Uterus (tissue), 4 donors: ENCODE measurements around the gene CNTFR. TPM values are rescaled to one million over a fixed set of nuclear protein-coding genes. Genes with fewer than 3 reads are reported as not detected.
A peak's percentile ranks its signal among the peaks of the same experiment; 100 is the strongest.

Experiments
- DNase-seq, 2 donors: peaks; one replicate each; pipeline ENCODE4 v3.0.0-alpha.2; 2019 to 2020
- H3K27ac ChIP-seq, 2 donors: fragments of 200-600 bp; sonication (generic); 1 replicate in 1 of 2; 2 replicates in 1 of 2; pipeline ENCODE4 v1.5.1; 2016 to 2018
- H3K27me3 ChIP-seq, 2 donors: fragments of 200-600 bp; sonication (generic); one replicate each; pipeline ENCODE4 v1.5.1; 2018 to 2019; ENCODE audit warnings: control low read depth in 1 of 2
- H3K36me3 ChIP-seq, 2 donors: fragments of 200-600 bp; sonication (generic); one replicate each; pipeline ENCODE4 v1.5.1; 2019; ENCODE audit warnings: control low read depth in 1 of 2
- H3K4me1 ChIP-seq, 2 donors: fragments of 200-600 bp; sonication (generic); one replicate each; pipeline ENCODE4 v1.5.1; 2018 to 2019; ENCODE audit warnings: control low read depth in 1 of 2
- H3K4me3 ChIP-seq, 2 donors: fragments of 200-600 bp; sonication (generic); 1 replicate in 1 of 2; 2 replicates in 1 of 2; pipeline ENCODE4 v1.5.1; 2018 to 2019; ENCODE audit warnings: mild to moderate bottlenecking in 1 of 2
- H3K9me3 ChIP-seq, 2 donors: fragments of 200-600 bp; sonication (generic); one replicate each; pipeline ENCODE4 v1.5.1; 2019; ENCODE audit warnings: control low read depth in 1 of 2
- POLR2A ChIP-seq, 2 donors: fragments of 450-650 bp; IDR thresholded peaks; one replicate each; pipeline ENCODE4 v1.6.1; 2016; ENCODE audit warnings: antibody characterized with exemption in 2 of 2, mild to moderate bottlenecking in 1 of 2, moderate library complexity in 1 of 2
- intact Hi-C: fragments of 100-400 bp; cut with DNase I; formaldehyde crosslinking; loops from one replicate; pipeline ENCODE4 v1.15.1; 2023; ENCODE audit warnings: low total_unique reads
- total RNA-seq, 4 donors: library from RNA; depleted of rRNA in 3 of 4; stranded (reverse); fragments of >200 nt in 3 of 4; gene quantifications; one replicate each; pipeline versions ENCODE4 v1.1.0 to v1.2.4, GENCODE V29; 2014 to 2023
- TF ChIP-seq, protein P1 (sequence below), 4 experiments: fragments of 200-600 bp in 2 of 4; fragments of 450-650 bp in 2 of 4; sonication (generic) in 2 of 4; IDR thresholded peaks; one replicate each; pipeline ENCODE4 v1.5.1; 2016 to 2019; ENCODE audit warnings: antibody characterized with exemption in 4 of 4, mild to moderate bottlenecking in 2 of 4, moderate library complexity in 1 of 4
- donor health status: DM: yes; HTN: yes; CAD: no.

The CNTFR gene
- total RNA-seq, 4 donors from 2014 or later, result 0.59 to 14.7 (median 6.6) TPM; not detected in 1

DNA sequence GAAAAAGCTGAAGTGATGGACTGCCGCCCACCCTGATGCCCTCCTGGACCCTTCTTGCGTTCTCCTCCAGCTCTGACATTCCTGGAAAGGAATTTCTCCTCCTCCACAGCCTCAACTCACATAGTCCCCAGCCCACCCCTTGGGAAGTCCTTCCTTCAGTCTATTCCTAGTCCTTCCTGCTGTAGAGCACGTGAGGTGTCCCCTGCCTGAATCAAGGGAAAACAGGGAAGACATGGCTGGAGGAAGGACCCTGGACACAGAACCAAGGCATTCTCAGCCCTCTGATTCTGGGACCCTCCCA, 35.6 kb upstream of the CNTFR start:
- TF ChIP-seq, protein P1, sequence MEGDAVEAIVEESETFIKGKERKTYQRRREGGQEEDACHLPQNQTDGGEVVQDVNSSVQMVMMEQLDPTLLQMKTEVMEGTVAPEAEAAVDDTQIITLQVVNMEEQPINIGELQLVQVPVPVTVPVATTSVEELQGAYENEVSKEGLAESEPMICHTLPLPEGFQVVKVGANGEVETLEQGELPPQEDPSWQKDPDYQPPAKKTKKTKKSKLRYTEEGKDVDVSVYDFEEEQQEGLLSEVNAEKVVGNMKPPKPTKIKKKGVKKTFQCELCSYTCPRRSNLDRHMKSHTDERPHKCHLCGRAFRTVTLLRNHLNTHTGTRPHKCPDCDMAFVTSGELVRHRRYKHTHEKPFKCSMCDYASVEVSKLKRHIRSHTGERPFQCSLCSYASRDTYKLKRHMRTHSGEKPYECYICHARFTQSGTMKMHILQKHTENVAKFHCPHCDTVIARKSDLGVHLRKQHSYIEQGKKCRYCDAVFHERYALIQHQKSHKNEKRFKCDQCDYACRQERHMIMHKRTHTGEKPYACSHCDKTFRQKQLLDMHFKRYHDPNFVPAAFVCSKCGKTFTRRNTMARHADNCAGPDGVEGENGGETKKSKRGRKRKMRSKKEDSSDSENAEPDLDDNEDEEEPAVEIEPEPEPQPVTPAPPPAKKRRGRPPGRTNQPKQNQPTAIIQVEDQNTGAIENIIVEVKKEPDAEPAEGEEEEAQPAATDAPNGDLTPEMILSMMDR (IDR thresholded peaks at IDR 0.05), result no peak
- TF ChIP-seq POLR2A (IDR thresholded peaks at IDR 0.05), result no peak
- intact Hi-C loops, result no loop called here
- H3K36me3 ChIP-seq, result no peaks in the 10 kb centered on the region
- no peaks in the 10 kb centered on the region for H3K9me3 ChIP-seq
- peaks cover 48 to 71% of the 10 kb centered on the region in 2 donors for H3K27me3 ChIP-seq
- no peak for DNase-seq
- H3K4me3 ChIP-seq, result no peak overlapping the region
- peaks cover 0 to 7% of the 10 kb centered on the region in 2 donors for H3K4me1 ChIP-seq
- H3K27ac ChIP-seq, result no peak overlapping the region

DNA sequence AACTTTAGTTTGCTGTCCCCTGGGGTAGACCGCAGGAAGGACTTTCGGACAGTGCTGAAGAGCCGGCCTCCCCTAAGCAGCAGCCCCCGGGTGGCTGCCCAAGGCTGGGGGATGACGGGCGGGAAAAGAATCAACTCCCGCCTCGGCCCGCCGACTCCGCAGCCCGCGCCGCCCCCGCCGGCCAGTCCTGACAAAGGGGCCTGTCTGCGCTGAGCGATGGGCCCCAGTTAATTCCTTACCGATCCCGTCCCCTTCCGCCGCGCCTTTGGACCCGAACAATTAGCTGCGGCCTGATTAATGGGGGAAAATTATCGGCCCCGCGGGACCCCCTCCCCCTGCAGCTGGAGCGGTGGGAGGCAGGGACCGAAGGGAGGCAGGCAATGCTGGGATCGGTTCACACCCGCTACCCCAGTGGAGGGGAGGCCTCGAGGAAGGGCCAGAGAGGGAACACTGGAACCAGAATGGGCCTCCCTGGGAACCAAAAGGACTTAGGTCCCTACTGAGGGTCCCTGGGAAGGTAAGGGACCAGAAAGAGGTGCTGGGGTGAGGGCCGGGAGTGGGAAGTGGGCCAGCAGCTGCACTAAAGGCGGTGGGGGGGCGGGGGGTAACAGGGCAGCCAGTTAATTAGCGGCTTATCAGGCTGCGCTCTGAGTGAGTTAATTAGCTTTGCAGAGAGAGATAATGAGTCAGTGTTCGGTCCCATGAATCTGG, 35.1 kb upstream of the CNTFR start:
- no peak overlapping the region for H3K4me3 ChIP-seq
- H3K27me3 ChIP-seq, result peaks cover 48 to 69% of the 10 kb centered on the region in 2 donors
- TF ChIP-seq, protein P1 (IDR thresholded peaks at IDR 0.05), result no peak
- no peak for TF ChIP-seq POLR2A (IDR thresholded peaks at IDR 0.05)
- intact Hi-C loops, result no loop called here
- DNase-seq, result no peak
- no peaks in the 10 kb centered on the region for H3K36me3 ChIP-seq
- H3K27ac ChIP-seq, result no peak overlapping the region
- H3K4me1 ChIP-seq, result peaks cover under 1 to 7% of the 10 kb centered on the region in 2 donors
- no peaks in the 10 kb centered on the region for H3K9me3 ChIP-seq

DNA sequence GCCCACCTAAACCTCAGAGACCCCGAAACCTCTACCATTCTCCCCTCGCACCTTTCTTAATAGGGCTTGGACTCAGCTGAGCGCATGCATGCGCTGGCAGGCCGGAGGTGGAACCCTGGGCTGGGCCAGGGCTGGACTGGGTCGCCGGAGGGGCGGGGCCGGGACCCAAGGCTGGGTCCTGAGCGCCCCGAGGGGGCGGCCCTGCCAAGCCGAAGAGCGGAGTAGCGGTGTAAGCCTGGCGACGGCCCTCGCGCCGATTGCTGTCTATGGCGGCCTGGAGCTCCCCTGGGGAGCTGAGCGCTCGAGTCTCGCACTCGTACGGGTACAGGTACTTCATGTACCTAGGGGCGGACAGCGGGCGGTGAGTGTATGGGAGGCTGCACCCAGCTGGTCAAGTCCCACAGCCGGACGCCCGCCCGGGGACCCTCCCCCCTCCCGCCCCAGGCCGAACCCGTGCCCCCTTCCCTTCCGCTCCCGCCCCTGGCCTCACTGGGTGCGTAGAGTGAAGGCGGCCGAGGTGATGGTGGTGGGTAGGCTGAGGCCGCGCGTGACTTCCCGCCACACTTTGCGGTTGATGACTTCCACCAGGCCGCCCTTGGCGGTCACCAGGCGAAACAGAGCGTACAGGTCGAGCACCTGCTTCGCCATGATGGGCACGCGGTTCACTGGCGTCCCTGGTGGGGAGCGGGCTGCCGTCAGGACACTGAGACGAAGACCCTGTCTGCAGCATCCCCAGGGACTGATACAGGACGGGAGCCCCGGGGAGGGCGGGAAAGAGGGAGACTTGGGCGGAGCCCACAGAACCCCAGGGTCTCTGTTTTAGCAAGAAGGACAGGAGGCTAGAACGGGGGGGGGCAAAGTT, 34.1 kb upstream of the CNTFR start:
- DNase-seq, result no peak
- H3K4me3 ChIP-seq, result no peak overlapping the region

DNA sequence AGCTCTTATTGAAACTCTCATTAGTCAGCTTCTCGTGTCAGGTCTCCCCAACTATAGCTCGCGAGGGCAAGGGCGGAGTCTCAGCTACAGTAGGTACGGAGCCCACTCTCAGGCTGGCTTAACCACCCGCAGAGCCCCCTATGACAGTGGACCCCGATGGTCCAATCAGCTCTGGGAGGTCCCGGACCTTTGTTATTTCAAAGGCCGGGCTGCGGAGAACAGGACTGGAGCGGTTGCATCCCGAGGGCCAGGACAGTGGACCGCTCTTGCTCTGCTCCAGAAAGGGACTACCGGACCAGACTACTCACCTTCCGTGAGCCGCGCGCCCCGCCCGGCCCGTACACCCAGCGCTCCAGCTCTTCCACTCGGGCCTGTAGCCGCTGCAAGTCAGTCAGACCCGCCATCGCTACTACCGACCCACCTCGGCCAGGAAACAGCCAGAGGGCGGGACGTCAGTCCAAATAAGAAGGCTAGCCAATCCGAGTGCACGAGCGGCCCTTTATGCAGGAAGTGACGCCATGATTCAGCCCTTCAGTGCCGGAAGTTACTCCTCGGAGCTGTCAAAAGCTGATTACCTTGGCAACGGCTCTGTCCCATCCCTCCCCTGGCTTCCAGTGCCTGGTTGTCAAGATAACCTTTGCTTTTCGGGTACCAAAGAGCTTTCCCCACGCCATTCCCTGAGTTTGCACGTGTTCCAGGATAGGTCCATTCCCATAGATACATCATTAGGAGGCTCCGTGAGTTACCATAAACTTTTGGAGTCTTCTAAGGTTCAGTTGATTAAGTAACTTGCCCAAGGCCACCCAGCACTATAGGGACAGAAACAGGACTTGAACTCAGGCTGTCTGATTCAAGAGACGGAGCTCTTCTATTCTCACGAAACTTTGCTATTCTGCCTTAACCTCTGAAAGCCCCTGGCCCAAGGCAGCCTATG, 30.8 kb upstream of the CNTFR start, which contains the start of gene DCTN3:
Gene DCTN3 (minus strand): TSS at position 435 of the 934 bp plus-strand sequence. CDS start 31 bp downstream, at position 404.
- intact Hi-C loops, result no loop called here
- peaks cover 22 to 32% of the 10 kb centered on the region in 2 donors for H3K27me3 ChIP-seq
- TF ChIP-seq, protein P1 (IDR thresholded peaks at IDR 0.05), result peak in 1 of 4 experiments; percentile 17
- TF ChIP-seq POLR2A (IDR thresholded peaks at IDR 0.05), result peak in 1 of 2 donors; percentile 35
- H3K4me1 ChIP-seq, result peaks cover 4% of the 10 kb centered on the region in 2 donors
- peak within 1 kb of the TSS; percentile 44 to 54 for H3K27ac ChIP-seq
- H3K4me3 ChIP-seq, result peak within 1 kb of the TSS; percentile 73 to 94
- peak; percentile 90 to 96 for DNase-seq
- H3K36me3 ChIP-seq, result no peaks in the 10 kb centered on the region
- H3K9me3 ChIP-seq, result no peaks in the 10 kb centered on the region

More for the DNA sequence above, 34.1 kb upstream of the CNTFR start:
- Histone ChIP-seq H3K36me3 (no peaks in the 10 kb centered on the region), H3K27ac (no peak overlapping the region), H3K9me3 (no peaks in the 10 kb centered on the region), H3K27me3 (peaks cover 46 to 63% of the 10 kb centered on the region in 2 donors), H3K4me1 (peaks cover 4 to 5% of the 10 kb centered on the region in 2 donors)
- TF ChIP-seq POLR2A (IDR thresholded peaks at IDR 0.05), result no peak
- TF ChIP-seq, protein P1 (IDR thresholded peaks at IDR 0.05), result no peak
- intact Hi-C loops, result no loop called here
